Stimulated activated CD4-positive, alpha-beta T cell treated with anti-CD3 and anti-CD28 coated beads, Interleukin-15, amount 100 ng/mL, for 1 hour (primary cell): Measurements from ENCODE around the gene KCNE5.
"Not testable (repeated sequence)": the region's sequence is repeated elsewhere in the genome, so short reads cannot be mapped to it uniquely, and the experiment has no call there.

Source experiments
- DNase-seq, 2 donors: peaks; one replicate each; pipeline ENCODE4 v3.0.0-alpha.2; 2020; ENCODE audit warnings: low read depth in 1 of 2, low spot score in 1 of 2

KCNE5 gene

GRCh38 chrX:109614951-109615350 lies 10.0 kb downstream of the KCNE5 start:
- DNase-seq, result no peak

GRCh38 chrX:109601486-109601885 lies 23.5 kb downstream of the KCNE5 start:
- no peak for DNase-seq

- no peak for DNase-seq
Observed at GRCh38 chrX:109600237-109600651, 24.7 kb downstream of the KCNE5 start.

- no peak for DNase-seq
Observed at GRCh38 chrX:109596015-109596414, 29.0 kb downstream of the KCNE5 start.

GRCh38 chrX:109590176-109590575 lies 34.8 kb downstream of the KCNE5 start:
- no peak for DNase-seq

- no peak for DNase-seq
Observed at GRCh38 chrX:109585488-109585887, 39.5 kb downstream of the KCNE5 start.

GRCh38 chrX:109578916-109579315 lies 46.1 kb downstream of the KCNE5 start:
- DNase-seq, result no peak

GRCh38 chrX:109577055-109577454 lies 47.9 kb downstream of the KCNE5 start:
- DNase-seq, result no peak

GRCh38 chrX:109576083-109576482 lies 48.9 kb downstream of the KCNE5 start:
- DNase-seq, result not testable (repeated sequence)
